Measurements from ENCODE around the gene SLC17A5. TPM values are rescaled to one million over a fixed set of nuclear protein-coding genes. Genes with fewer than 3 reads are reported as not detected.

Gene SLC17A5
- total and polyA plus RNA-seq, 2 donors (not counting 3 experiments of a cell fraction or from before 2014, with no cell fraction given) = 15.2 to 18.7 TPM

DNA sequence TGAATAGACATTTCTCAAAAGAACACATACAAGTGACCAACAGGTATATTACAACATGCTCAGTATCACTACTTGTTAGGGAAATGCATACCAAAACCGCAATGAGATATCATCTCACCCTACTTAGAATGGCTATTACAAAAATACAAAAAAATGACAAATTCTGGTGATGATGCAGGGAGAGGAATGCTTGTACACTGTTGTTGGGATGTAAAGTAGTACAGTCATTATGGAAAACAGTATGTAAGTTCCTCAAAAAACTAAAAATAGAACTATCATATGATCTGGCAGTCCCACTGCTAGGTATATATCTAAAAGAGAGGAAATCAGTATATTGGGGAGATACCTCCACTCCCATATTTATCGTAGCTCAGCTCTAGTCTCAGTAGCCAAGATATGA, 10.9 kb upstream of the SLC17A5 start:
- CTCF ChIA-PET = interaction anchor here (2.0 to 3.2 kb wide), 3 partner anchors 11 to 68 kb away, joined by 7 to 10 read pairs (median 9); no protein-coding TSS in a partner anchor
- H3K27ac ChIP-seq (ENCODE audit: insufficient read depth, low read depth, low read length) = no peak overlapping the region
- no peak for DNase-seq (ENCODE audit: low read depth, low spot score)
- H2AFZ ChIP-seq (ENCODE audit: low read depth, low read length) = no peak overlapping the region
- intact Hi-C loops (cut with micrococcal nuclease) (no loop called here), dilution Hi-C loops (cut with MboI; ENCODE audit: extremely low pct_ligation_motif_present, low sequenced_read_pairs) (no loop called here)
- no TSS peak for BruUV-seq (replicated peaks)
- H3K9ac ChIP-seq (replicated peaks; ENCODE audit: extremely low read depth, insufficient read depth, low read length) = no peak overlapping the region
- no peaks in the 10 kb centered on the region for H3K36me3 ChIP-seq (ENCODE audit: control insufficient read depth in 2 of 2, extremely low read depth in 1 of 2, insufficient read depth in 2 of 2, low read length in 2 of 2)
- peaks cover 20% of the 10 kb centered on the region for H3K4me1 ChIP-seq (ENCODE audit: control insufficient read depth, extremely low read depth, insufficient read depth, low read length)
- POLR2A ChIA-PET = interaction anchor here (1.2 kb wide), 1 partner anchor 10 kb away, joined by 3 read pairs; no protein-coding TSS in a partner anchor
- no peak for FAIRE-seq
- no peaks in the 10 kb centered on the region for H4K20me1 ChIP-seq (replicated peaks; ENCODE audit: control insufficient read depth, extremely low read depth, insufficient read depth, low read length)
- H3K9me3 ChIP-seq (replicated peaks; ENCODE audit: control insufficient read depth, insufficient read depth, low read length) = no peaks in the 10 kb centered on the region
- H3K4me3 ChIP-seq (replicated peaks in 1 of 3; ENCODE audit: insufficient read depth in 1 of 3, low read depth in 1 of 3, low read length in 3 of 3) = no peak overlapping the region
- no peaks in the 10 kb centered on the region for H3K27me3 ChIP-seq (ENCODE audit: control insufficient read depth in 2 of 2, insufficient read depth in 2 of 2, low read length in 2 of 2)
- TF ChIP-seq, protein P1, sequence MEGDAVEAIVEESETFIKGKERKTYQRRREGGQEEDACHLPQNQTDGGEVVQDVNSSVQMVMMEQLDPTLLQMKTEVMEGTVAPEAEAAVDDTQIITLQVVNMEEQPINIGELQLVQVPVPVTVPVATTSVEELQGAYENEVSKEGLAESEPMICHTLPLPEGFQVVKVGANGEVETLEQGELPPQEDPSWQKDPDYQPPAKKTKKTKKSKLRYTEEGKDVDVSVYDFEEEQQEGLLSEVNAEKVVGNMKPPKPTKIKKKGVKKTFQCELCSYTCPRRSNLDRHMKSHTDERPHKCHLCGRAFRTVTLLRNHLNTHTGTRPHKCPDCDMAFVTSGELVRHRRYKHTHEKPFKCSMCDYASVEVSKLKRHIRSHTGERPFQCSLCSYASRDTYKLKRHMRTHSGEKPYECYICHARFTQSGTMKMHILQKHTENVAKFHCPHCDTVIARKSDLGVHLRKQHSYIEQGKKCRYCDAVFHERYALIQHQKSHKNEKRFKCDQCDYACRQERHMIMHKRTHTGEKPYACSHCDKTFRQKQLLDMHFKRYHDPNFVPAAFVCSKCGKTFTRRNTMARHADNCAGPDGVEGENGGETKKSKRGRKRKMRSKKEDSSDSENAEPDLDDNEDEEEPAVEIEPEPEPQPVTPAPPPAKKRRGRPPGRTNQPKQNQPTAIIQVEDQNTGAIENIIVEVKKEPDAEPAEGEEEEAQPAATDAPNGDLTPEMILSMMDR (IDR thresholded peaks at IDR 0.05; ENCODE audit: extremely low read depth in 1 of 2, insufficient read depth in 1 of 2, low read depth in 1 of 2, low read length in 2 of 2) = no peak
- TF ChIP-seq JUN (IDR thresholded peaks at IDR 0.05; ENCODE audit: borderline replicate concordance, insufficient read depth, insufficient read length, low read depth) (no peak), EZH2 (IDR thresholded peaks at IDR 0.05; ENCODE audit: borderline replicate concordance, low read depth, low read length, severe bottlenecking) (no peak), POLR2A (IDR thresholded peaks at IDR 0.05; ENCODE audit: low read depth, low read length) (no peak), FOS (IDR thresholded peaks at IDR 0.05; ENCODE audit: borderline replicate concordance, insufficient read depth, low read length) (no peak), MYC (IDR thresholded peaks at IDR 0.05; ENCODE audit: low read depth, low read length) (no peak), GATA2 (IDR thresholded peaks at IDR 0.05; ENCODE audit: insufficient read depth, insufficient read length, low read depth, low read length) (no peak), POLR2AphosphoS5 (IDR thresholded peaks at IDR 0.05; ENCODE audit: insufficient read depth, low read depth, low read length) (no peak)
- TF ChIP-seq, protein P2, sequence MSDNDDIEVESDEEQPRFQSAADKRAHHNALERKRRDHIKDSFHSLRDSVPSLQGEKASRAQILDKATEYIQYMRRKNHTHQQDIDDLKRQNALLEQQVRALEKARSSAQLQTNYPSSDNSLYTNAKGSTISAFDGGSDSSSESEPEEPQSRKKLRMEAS (IDR thresholded peaks at IDR 0.05; ENCODE audit: insufficient read depth, insufficient read length) = no peak
- no peak overlapping the region for H3K4me2 ChIP-seq (ENCODE audit: insufficient read depth, low read length)
- H3K79me2 ChIP-seq (ENCODE audit: control insufficient read depth, insufficient read depth, low read length) = no peaks in the 10 kb centered on the region
- H3K9me1 ChIP-seq (replicated peaks; ENCODE audit: control insufficient read depth, extremely low read depth, insufficient read depth, low read length) = no peaks in the 10 kb centered on the region
